PC-9 (cell line): ENCODE results near the gene PPP2R1B. TPM values are rescaled to one million over a fixed set of nuclear protein-coding genes. Genes with fewer than 3 reads are reported as not detected.
"Not testable (repeated sequence)": the region's sequence is repeated elsewhere in the genome, so short reads cannot be mapped to it uniquely, and the experiment has no call there.

ENCODE experiments used
- BruUV-seq: library from RNA; stranded (reverse); fragments of 400-500 nt; replicated peaks from 2 replicates; lab custom pipeline; 2021; lab: Mats Ljungman, UMichigan
- CTCF ChIA-PET: fragments of 300-600 bp; sonication (Branson Sonifier 250); formaldehyde crosslinking; loops from one replicate; lab custom pipeline; 2022; ENCODE audit warnings: antibody characterized with exemption; lab: Charles Lee
- POLR2A ChIA-PET: fragments of 300-600 bp; sonication (Branson Sonifier 250); formaldehyde crosslinking; loops from one replicate; lab custom pipeline; 2022; ENCODE audit warnings: antibody characterized with exemption; ENCODE audit not compliant: unreplicated experiment; lab: Charles Lee
- DNase-seq, 2 experiments: peaks; one replicate each; pipeline versions ENCODE4 v3.0.0 to v3.0.0-alpha.2; 2015 to 2022; ENCODE audit warnings: mixed read lengths in 1 of 2
- H2AFZ ChIP-seq: fragments of 200-600 bp; sonication (generic); 2 replicates; pipeline ENCODE4 v1.8.1; 2017; ENCODE audit warnings: antibody characterized with exemption
- H3F3A ChIP-seq: fragments of 200-600 bp; sonication (generic); 2 replicates; pipeline ENCODE4 v1.8.1; 2017; ENCODE audit warnings: antibody characterized with exemption, mild to moderate bottlenecking, low read depth; ENCODE audit not compliant: insufficient read depth
- H3K27ac ChIP-seq: fragments of 200-600 bp; sonication (generic); 2 replicates; pipeline ENCODE4 v1.6.1; 2016; ENCODE audit warnings: mixed run types
- H3K27me3 ChIP-seq: fragments of 200-600 bp; sonication (generic); 2 replicates; pipeline ENCODE4 v1.6.1; 2016; ENCODE audit warnings: low read depth, mixed run types; ENCODE audit not compliant: insufficient read depth
- H3K36me3 ChIP-seq: fragments of 200-600 bp; sonication (generic); 2 replicates; pipeline ENCODE4 v1.6.1; 2016; ENCODE audit warnings: low read depth, mixed run types
- H3K4me1 ChIP-seq: fragments of 200-600 bp; sonication (generic); replicated peaks from 2 replicates; pipeline ENCODE4 v1.6.1; 2016; ENCODE audit warnings: mixed run types; ENCODE audit not compliant: insufficient read depth
- H3K4me2 ChIP-seq: fragments of 200-600 bp; sonication (generic); 2 replicates; pipeline ENCODE4 v1.6.1; 2017; ENCODE audit warnings: mixed run types
- H3K4me3 ChIP-seq: fragments of 200-600 bp; sonication (generic); 2 replicates; pipeline ENCODE4 v1.6.1; 2016; ENCODE audit warnings: mixed run types
- H3K79me2 ChIP-seq: fragments of 200-600 bp; sonication (generic); 2 replicates; pipeline ENCODE4 v1.6.1; 2017; ENCODE audit warnings: low read depth, mixed run types
- H3K9me2 ChIP-seq: fragments of 200-600 bp; sonication (generic); 2 replicates; pipeline ENCODE4 v1.8.1; 2017; ENCODE audit warnings: mild to moderate bottlenecking; ENCODE audit not compliant: insufficient read depth
- H3K9me3 ChIP-seq: fragments of 200-600 bp; sonication (generic); 2 replicates; pipeline ENCODE4 v1.8.1; 2016; ENCODE audit warnings: low read depth; ENCODE audit not compliant: insufficient read depth
- H4K20me1 ChIP-seq: fragments of 200-600 bp; sonication (generic); 2 replicates; pipeline ENCODE4 v1.8.1; 2017; ENCODE audit not compliant: insufficient read depth
- CTCF ChIP-seq: fragments of 200-600 bp; sonication (generic); conservative IDR thresholded peaks from 2 replicates; pipeline ENCODE4 v1.6.1; 2017; ENCODE audit warnings: mixed run types, antibody characterized with exemption, mild to moderate bottlenecking, moderate library complexity
- EZH2 ChIP-seq: fragments of 200-600 bp; sonication (generic); IDR thresholded peaks from 2 replicates; pipeline ENCODE4 v1.8.0; 2017; ENCODE audit warnings: antibody characterized with exemption, low read depth
- intact Hi-C: fragments of 100-400 bp; cut with micrococcal nuclease; formaldehyde crosslinking; loops from one replicate; pipeline ENCODE4 v1.10.0; 2022; ENCODE audit not compliant: unreplicated experiment
- total RNA-seq: library from RNA; stranded (reverse); gene quantifications from 2 replicates; pipeline ENCODE4 v1.2.3, GENCODE V29; 2021

PPP2R1B gene
- total RNA-seq, 1 experiment from 2014 or later: 36.4 TPM

GRCh38 chr11:111718859-111719258, 47.3 kb downstream of the PPP2R1B start:
- POLR2A ChIA-PET: interaction anchor here (0.5 kb wide), 1 partner anchor 43 kb away, joined by 6 read pairs; no protein-coding TSS in a partner anchor
- H3K27ac ChIP-seq: no peak overlapping the region

GRCh38 chr11:111718436-111718835, 47.8 kb downstream of the PPP2R1B start:
- Histone ChIP-seq H3K4me1 (no peaks in the 10 kb centered on the region), H4K20me1 (no peaks in the 10 kb centered on the region), H3F3A (no peaks in the 10 kb centered on the region), H3K4me3 (no peak overlapping the region), H3K4me2 (no peak overlapping the region), H3K79me2 (no peaks in the 10 kb centered on the region), H3K9me3 (no peaks in the 10 kb centered on the region), H3K36me3 (peaks cover 31% of the 10 kb centered on the region), H3K27me3 (no peaks in the 10 kb centered on the region), H3K27ac (no peak overlapping the region), H2AFZ (no peak overlapping the region), H3K9me2 (no peaks in the 10 kb centered on the region)
- ChIA-PET POLR2A (interaction anchor here (0.5 kb wide), 1 partner anchor 43 kb away, joined by 6 read pairs; no protein-coding TSS in a partner anchor), CTCF (interaction anchor here (1.2 kb wide), 1 partner anchor 54 kb away, joined by 4 read pairs; no protein-coding TSS in a partner anchor)
- TF ChIP-seq EZH2 (no peak), CTCF (no peak)
- DNase-seq: no peak
- intact Hi-C loops: no loop called here
- BruUV-seq: no TSS peak

More at GRCh38 chr11:111718859-111719258, 47.3 kb downstream of the PPP2R1B start:
- H3K9me3 ChIP-seq: no peaks in the 10 kb centered on the region
- no peak overlapping the region for H3K4me3 ChIP-seq
- no peaks in the 10 kb centered on the region for H3K79me2 ChIP-seq
- no peak overlapping the region for H3K4me2 ChIP-seq
- no peaks in the 10 kb centered on the region for H3F3A ChIP-seq
- H4K20me1 ChIP-seq: no peaks in the 10 kb centered on the region
- TF ChIP-seq CTCF: no peak
- no peak for TF ChIP-seq EZH2
- CTCF ChIA-PET: interaction anchor here (1.2 kb wide), 1 partner anchor 54 kb away, joined by 4 read pairs; no protein-coding TSS in a partner anchor
- no TSS peak for BruUV-seq
- H3K9me2 ChIP-seq: no peaks in the 10 kb centered on the region
- H3K27me3 ChIP-seq: no peaks in the 10 kb centered on the region
- H3K4me1 ChIP-seq: no peaks in the 10 kb centered on the region
- H3K36me3 ChIP-seq: peaks cover 30% of the 10 kb centered on the region
- peak in 1 of 2 experiments; percentile 19 for DNase-seq
- intact Hi-C loops: no loop called here
- no peak overlapping the region for H2AFZ ChIP-seq

GRCh38 chr11:111717660-111718059, 48.5 kb downstream of the PPP2R1B start:
- H3K4me3 ChIP-seq, H3K9me3 ChIP-seq, H3K4me2 ChIP-seq, H3K9me2 ChIP-seq, H4K20me1 ChIP-seq, intact Hi-C loops, H3F3A ChIP-seq, BruUV-seq, H2AFZ ChIP-seq, H3K79me2 ChIP-seq, H3K4me1 ChIP-seq, H3K27ac ChIP-seq, POLR2A ChIA-PET, H3K27me3 ChIP-seq: not testable (repeated sequence)
- DNase-seq: peak in 1 of 2 experiments; percentile 26
- H3K36me3 ChIP-seq: peaks cover 33% of the 10 kb centered on the region
- CTCF ChIA-PET: interaction anchor here (1.2 kb wide), 1 partner anchor 55 kb away, joined by 4 read pairs; no protein-coding TSS in a partner anchor
